Stimulated activated CD4-positive, alpha-beta T cell treated with anti-CD3 and anti-CD28 coated beads, Interleukin-2, amount 100 ng/mL, for 4 hours (primary cell): Measurements from ENCODE around the gene FBXW7.
"Not testable (repeated sequence)": the region's sequence is repeated elsewhere in the genome, so short reads cannot be mapped to it uniquely, and the experiment has no call there.

Experiments
- DNase-seq: peaks from one replicate; pipeline ENCODE4 v3.0.0-alpha.2; 2020; ENCODE audit warnings: low read depth

Gene FBXW7

GRCh38 chr4:152544533-152544932, 8.6 kb upstream of the FBXW7 start:
- not testable (repeated sequence) for DNase-seq

GRCh38 chr4:152540941-152541340, 5.0 kb upstream of the FBXW7 start:
- no peak for DNase-seq

DNA sequence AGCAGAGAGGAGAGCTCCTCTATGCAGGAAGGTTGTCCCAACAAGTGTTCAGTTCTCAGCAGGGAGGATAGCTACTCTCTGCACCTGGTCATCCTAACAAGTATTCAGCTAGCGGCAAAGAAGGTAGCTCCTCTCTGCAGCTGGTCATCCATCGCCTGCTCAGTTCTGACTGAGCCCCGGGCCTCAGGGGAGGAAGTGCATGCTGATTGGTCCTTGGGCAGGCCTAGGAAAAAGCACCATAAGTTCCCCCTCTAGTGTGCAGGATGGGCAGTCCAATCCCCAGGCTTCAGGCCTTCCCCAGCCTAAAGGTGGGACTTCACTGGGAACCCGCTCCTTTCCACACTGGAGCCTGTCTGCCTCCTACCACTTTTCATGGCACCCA, 4.4 kb upstream of the FBXW7 start:
- no peak for DNase-seq

DNA sequence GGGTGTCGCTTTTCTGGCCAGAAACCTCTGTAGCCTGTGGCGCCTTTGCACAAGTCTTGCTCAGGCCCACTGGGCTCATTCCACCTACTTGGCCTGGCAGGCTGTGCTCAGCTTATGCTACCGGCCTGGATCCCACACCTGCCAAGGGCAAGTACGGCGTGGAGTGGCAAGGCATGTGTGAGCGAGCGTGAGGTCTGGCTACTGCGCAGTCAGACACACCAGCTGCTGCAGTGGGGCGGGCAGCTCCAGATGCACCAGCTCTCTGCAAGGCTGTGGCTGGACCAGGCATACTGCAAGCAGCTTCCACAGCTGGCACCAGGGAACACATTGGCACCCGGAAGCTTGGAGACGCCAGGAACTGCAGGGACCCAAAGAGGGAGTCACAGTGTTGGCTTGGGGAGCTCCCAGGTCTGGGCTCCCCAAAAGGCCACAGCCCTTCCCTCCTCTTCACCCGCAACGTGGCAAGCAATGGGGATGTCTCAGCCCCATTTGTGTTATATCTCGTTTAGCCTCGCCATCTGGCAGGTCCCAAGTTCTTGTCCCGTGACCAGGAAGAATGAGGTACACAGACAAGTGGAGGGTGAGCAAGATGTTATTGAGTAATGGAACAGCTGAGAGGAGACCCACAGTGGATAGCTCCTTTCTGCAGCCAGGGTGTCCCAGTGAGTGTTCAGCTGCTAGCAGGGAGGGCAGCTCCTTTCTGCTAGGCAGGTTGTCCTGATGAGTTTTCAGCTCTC, 3.8 kb upstream of the FBXW7 start:
- DNase-seq = no peak

- no peak for DNase-seq
Measured at GRCh38 chr4:152537881-152538280, 2.0 kb upstream of the FBXW7 start.

- DNase-seq = peak; percentile 49
Measured at GRCh38 chr4:152536545-152537182, 772 bp upstream of the FBXW7 start.

DNA sequence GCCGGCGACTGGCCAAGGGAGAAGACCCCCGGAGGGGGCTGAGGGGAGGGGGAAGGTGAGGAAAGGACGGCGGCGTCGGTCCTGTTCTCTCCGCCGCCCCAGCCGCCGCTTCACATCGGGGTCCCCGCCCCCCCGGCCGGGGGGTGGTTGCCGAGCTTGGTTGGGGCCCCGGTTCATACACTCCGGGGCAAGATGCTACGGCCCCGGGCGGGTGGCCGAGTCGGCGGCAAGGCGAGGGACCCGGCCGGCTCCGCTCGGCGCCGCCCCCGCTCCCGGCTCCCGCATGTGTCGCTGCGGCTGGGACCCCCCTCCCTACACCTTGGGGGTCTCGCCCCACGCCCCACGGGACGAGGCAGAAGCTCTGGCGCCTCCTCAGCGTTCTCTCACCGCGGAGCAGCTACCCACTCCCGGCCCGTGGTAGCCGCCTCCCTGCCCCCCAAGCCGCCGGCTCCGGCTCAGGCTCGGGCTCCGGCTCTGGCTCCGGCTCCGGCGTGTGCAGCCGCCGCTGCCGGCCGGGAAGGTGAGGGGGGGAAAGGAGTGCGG, 461 bp downstream of the FBXW7 start:
- no peak for DNase-seq

DNA sequence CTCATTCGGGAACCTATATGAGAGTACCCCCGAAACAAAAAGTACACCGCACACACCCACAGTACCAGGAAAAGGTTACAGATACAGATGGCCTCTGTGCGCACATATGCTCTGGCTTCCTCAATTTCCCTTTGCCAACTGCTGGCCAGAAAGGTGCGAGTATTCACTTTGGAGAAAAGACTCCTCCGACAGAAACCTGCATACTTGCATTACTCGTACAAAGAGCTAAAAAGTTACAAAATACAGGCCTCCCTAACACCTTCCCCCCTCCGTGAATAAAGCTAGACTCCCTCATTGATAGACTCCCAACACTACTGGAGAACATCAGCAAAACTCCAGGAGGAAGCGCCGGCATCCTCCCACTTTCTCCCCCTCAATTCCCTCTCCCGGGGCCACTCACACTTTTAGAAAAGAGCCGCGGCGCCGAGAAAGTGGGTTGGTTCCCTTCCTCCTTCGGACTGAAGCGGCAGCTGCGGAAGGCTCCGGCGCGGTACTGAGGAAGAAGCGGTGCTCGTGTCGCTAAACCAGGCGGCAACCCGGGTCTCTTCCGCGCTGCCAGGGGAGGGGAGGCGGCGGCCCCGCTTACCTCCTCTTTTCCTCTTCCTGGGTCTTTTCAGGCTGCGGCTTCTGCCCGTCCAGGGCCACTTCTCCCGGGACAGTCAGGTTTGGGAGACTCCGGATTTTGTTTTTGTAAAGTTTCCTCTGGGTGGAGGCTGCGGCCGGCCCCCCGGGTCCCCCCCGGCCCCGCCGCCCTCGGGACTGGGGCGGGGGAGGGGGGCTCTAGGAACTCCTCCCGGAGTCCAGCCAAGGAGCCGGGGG, 1.1 kb downstream of the FBXW7 start:
- peak; percentile 31 for DNase-seq

DNA sequence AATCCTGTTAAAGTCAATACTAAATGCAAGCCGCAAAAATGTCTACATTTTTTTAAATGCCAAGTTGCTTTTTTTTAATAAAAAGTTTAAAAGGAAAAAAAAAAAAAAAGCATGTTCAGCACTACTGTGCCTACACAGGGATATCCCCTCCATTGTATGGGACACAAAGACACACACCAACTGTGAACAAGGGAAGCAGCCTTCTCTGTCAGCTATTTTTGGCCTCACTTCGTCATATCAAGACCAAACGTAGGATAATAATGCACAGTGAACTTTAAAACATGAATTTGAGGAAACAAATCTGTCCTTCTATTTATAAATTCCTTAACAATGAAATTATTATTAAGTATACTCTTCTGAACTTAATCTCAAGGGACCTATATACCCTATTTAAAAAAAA, 4.4 kb downstream of the FBXW7 start:
- no peak for DNase-seq

DNA sequence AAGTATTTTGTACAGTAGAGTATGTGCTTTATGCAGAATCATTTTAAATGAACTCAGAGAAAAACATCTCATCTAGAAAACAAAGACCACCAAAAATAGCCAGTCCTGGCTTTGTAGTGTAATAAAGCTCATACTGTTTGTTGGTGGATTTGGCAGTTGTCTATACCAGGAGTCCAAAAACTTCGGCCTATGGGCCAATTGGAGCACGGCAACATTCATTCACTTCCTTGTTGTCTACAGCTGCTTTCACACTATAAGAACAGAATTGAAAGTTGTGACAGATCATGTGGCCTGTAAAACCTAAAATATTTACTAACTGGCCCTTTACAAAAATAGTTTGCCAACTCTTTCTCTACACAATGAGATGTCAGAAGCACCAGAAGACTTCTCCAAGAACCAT, 5.3 kb downstream of the FBXW7 start:
- no peak for DNase-seq

- DNase-seq = no peak
Measured at GRCh38 chr4:152529880-152530279, 6.0 kb downstream of the FBXW7 start.

DNA sequence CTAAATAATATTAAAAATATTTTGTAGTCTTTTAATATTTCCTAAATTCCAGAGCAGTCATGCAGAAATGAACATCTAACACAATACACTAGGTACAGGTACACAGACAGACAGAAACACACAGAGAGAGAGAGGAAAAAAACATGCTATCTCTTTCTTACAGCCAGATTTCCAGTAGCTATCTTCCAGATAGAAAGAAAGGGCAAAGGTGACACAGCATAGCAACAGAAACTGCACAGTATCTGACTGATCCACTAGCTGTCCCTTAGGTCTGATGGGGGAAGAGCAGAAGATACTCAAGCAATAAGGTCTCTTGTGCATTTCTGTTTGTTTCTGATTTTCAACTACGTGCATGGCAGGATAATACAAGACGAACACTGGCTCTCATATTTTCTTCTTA, 7.8 kb downstream of the FBXW7 start:
- DNase-seq = no peak

DNA sequence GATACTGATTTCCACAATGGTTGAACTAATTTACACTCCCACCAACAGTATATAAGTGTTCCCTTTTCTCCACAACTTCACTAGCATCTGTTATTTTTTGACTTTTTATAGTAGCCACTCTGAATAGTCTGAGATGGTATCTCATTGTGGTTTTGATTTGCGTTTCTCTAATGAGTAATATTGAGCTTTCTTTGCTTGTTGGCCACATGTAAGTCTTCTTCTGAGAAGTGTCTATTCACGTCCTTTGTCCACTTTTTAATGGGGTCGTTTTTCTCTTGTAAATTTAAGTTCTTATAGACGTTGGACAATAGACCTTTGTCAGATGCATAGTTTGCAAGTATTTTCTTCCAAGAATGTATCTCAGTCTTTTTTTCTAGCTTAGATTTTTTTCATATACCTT, 10.0 kb downstream of the FBXW7 start:
- DNase-seq = no peak

- DNase-seq = no peak
Measured at GRCh38 chr4:152524427-152524826, 11.5 kb downstream of the FBXW7 start.

- DNase-seq = no peak
Measured at GRCh38 chr4:152523731-152524130, 12.2 kb downstream of the FBXW7 start.

DNA sequence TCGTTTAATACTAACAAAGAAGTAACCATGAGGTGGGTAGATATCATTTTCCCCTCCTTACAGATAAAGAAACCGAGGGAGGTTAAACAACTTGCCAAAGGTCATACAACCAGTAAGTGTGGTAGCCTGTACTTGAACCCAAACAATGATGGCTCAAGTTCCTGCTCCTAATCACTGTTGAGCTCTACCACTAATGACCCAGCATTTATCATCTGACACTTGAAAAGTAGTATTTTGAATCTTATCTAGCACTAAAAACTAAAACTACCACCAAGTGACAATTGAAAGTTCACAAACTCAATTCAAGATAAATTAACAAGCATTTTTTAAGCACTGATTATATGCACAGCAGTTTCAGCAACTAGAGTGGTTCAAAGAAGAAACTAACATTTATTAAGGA, 13.1 kb downstream of the FBXW7 start:
- no peak for DNase-seq

GRCh38 chr4:152522245-152522644, 13.6 kb downstream of the FBXW7 start:
- no peak for DNase-seq

GRCh38 chr4:152516156-152516555, 19.7 kb downstream of the FBXW7 start:
- DNase-seq = no peak

DNA sequence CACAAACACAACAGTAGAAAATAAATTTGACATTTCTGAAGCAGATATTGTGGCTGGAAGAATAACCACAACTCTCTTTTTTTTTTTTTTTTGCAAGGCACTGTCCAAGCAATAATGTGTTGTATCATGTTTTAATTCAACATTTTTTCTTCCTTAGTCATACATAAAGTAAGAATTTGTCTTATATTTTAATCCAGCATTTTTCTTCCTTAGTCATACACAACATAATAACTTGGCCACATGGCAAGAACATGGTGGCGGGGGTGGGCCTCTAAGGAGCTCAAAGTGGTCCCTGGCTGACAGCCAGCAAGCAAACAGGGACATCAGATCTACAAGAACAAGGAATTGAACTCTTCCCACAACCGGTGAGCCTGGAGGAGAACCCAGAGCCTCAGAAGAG, 20.2 kb downstream of the FBXW7 start:
- no peak for DNase-seq

- DNase-seq = no peak
Measured at GRCh38 chr4:152514356-152514755, 21.5 kb downstream of the FBXW7 start.

GRCh38 chr4:152513078-152513477, 22.8 kb downstream of the FBXW7 start:
- DNase-seq = no peak

GRCh38 chr4:152512483-152512882, 23.4 kb downstream of the FBXW7 start:
- DNase-seq = no peak
